ENCODE data around the gene RAPSN. TPM values are rescaled to one million over a fixed set of nuclear protein-coding genes. Genes with fewer than 3 reads are reported as not detected.

RAPSN gene
- total and polyA plus RNA-seq, 2 donors (not counting 1 experiment from before 2014, with no cell fraction given): 0.17 TPM; not detected in 1

- Histone ChIP-seq H3K36me3 (ENCODE audit: control insufficient read depth, insufficient read depth, low read length) (no peaks in the 10 kb centered on the region), H4K20me1 (ENCODE audit: control insufficient read depth, extremely low read depth, insufficient read depth, low read length) (no peaks in the 10 kb centered on the region), H2AFZ (ENCODE audit: low read length) (no peak overlapping the region), H3K27ac (ENCODE audit: insufficient read depth, low read length) (no peak overlapping the region), H3K4me1 (ENCODE audit: control insufficient read depth, extremely low read depth, insufficient read depth, low read length) (no peaks in the 10 kb centered on the region), H3K27me3 (ENCODE audit: control insufficient read depth, insufficient read depth, low read length) (no peaks in the 10 kb centered on the region), H3K9me3 (ENCODE audit: control insufficient read depth, insufficient read depth, low read depth, low read length) (no peaks in the 10 kb centered on the region), H3K79me2 (ENCODE audit: control insufficient read depth, insufficient read depth, low read length) (no peaks in the 10 kb centered on the region), H3K4me2 (ENCODE audit: extremely low read depth, insufficient read depth, low read length) (no peak overlapping the region), H3K9ac (ENCODE audit: insufficient read depth, low read length) (no peak overlapping the region), H3K4me3 (replicated peaks in 1 of 4; ENCODE audit: control extremely low read depth in 1 of 4, insufficient read depth in 1 of 4, low read depth in 3 of 4, low read length in 4 of 4) (no peak overlapping the region)
- no peak for DNase-seq (ENCODE audit: low read depth in 2 of 2)
- TF ChIP-seq CTCF (conservative IDR thresholded peaks at IDR 0.05 in 1 of 2, IDR thresholded peaks at IDR 0.05 in 1 of 2; ENCODE audit: low read depth in 1 of 2, low read length in 2 of 2) (no peak), EZH2 (IDR thresholded peaks at IDR 0.05; ENCODE audit: low read length, missing control alignments) (no peak)
These were observed 2.1 kb downstream of the RAPSN start for GRCh38 chr11:47446833-47447232.

GRCh38 chr11:47445840-47446239 lies 3.1 kb downstream of the RAPSN start:
- Histone ChIP-seq H3K4me3 (replicated peaks in 1 of 4; ENCODE audit: control extremely low read depth in 1 of 4, insufficient read depth in 1 of 4, low read depth in 3 of 4, low read length in 4 of 4) (no peak overlapping the region), H2AFZ (ENCODE audit: low read length) (no peak overlapping the region), H4K20me1 (ENCODE audit: control insufficient read depth, extremely low read depth, insufficient read depth, low read length) (no peaks in the 10 kb centered on the region), H3K27me3 (ENCODE audit: control insufficient read depth, insufficient read depth, low read length) (no peaks in the 10 kb centered on the region), H3K9ac (ENCODE audit: insufficient read depth, low read length) (no peak overlapping the region), H3K27ac (ENCODE audit: insufficient read depth, low read length) (no peak overlapping the region), H3K36me3 (ENCODE audit: control insufficient read depth, insufficient read depth, low read length) (no peaks in the 10 kb centered on the region), H3K9me3 (ENCODE audit: control insufficient read depth, insufficient read depth, low read depth, low read length) (no peaks in the 10 kb centered on the region), H3K4me1 (ENCODE audit: control insufficient read depth, extremely low read depth, insufficient read depth, low read length) (no peaks in the 10 kb centered on the region), H3K4me2 (ENCODE audit: extremely low read depth, insufficient read depth, low read length) (no peak overlapping the region), H3K79me2 (ENCODE audit: control insufficient read depth, insufficient read depth, low read length) (no peaks in the 10 kb centered on the region)
- no peak for DNase-seq (ENCODE audit: low read depth in 2 of 2)
- TF ChIP-seq EZH2 (IDR thresholded peaks at IDR 0.05; ENCODE audit: low read length, missing control alignments) (no peak), CTCF (conservative IDR thresholded peaks at IDR 0.05 in 1 of 2, IDR thresholded peaks at IDR 0.05 in 1 of 2; ENCODE audit: low read depth in 1 of 2, low read length in 2 of 2) (no peak)

GRCh38 chr11:47443817-47444216 lies 5.1 kb downstream of the RAPSN start:
- DNase-seq (ENCODE audit: low read depth in 2 of 2): no peak
- no peaks in the 10 kb centered on the region for H3K9me3 ChIP-seq (ENCODE audit: control insufficient read depth, insufficient read depth, low read depth, low read length)
- no peaks in the 10 kb centered on the region for H4K20me1 ChIP-seq (ENCODE audit: control insufficient read depth, extremely low read depth, insufficient read depth, low read length)
- H3K4me2 ChIP-seq (ENCODE audit: extremely low read depth, insufficient read depth, low read length): no peak overlapping the region
- H3K4me3 ChIP-seq (replicated peaks in 1 of 4; ENCODE audit: control extremely low read depth in 1 of 4, insufficient read depth in 1 of 4, low read depth in 3 of 4, low read length in 4 of 4): no peak overlapping the region
- H3K79me2 ChIP-seq (ENCODE audit: control insufficient read depth, insufficient read depth, low read length): no peaks in the 10 kb centered on the region
- H3K27ac ChIP-seq (ENCODE audit: insufficient read depth, low read length): no peak overlapping the region
- H3K4me1 ChIP-seq (ENCODE audit: control insufficient read depth, extremely low read depth, insufficient read depth, low read length): no peaks in the 10 kb centered on the region
- TF ChIP-seq EZH2 (IDR thresholded peaks at IDR 0.05; ENCODE audit: low read length, missing control alignments) (no peak), CTCF (conservative IDR thresholded peaks at IDR 0.05 in 1 of 2, IDR thresholded peaks at IDR 0.05 in 1 of 2; ENCODE audit: low read depth in 1 of 2, low read length in 2 of 2) (no peak)
- no peak overlapping the region for H2AFZ ChIP-seq (ENCODE audit: low read length)
- H3K36me3 ChIP-seq (ENCODE audit: control insufficient read depth, insufficient read depth, low read length): no peaks in the 10 kb centered on the region
- H3K9ac ChIP-seq (ENCODE audit: insufficient read depth, low read length): no peak overlapping the region
- no peaks in the 10 kb centered on the region for H3K27me3 ChIP-seq (ENCODE audit: control insufficient read depth, insufficient read depth, low read length)

All from fibroblast of lung (primary cell).